ENCODE measurements around the gene DACH1. TPM values are rescaled to one million over a fixed set of nuclear protein-coding genes. Genes with fewer than 3 reads are reported as not detected.

The DACH1 gene
- total RNA-seq, 1 donor from 2014 or later, result 4.9 TPM

GRCh38 chr13:71729441-71729840 lies 137.6 kb downstream of the DACH1 start:
- intact Hi-C loops (cut with DNase I), result no loop called here
- ATAC-seq, result no peak
- no peak for DNase-seq (ENCODE audit: low spot score)

GRCh38 chr13:71727662-71728061 lies 139.3 kb downstream of the DACH1 start:
- ATAC-seq, result no peak
- intact Hi-C loops (cut with DNase I), result no loop called here
- DNase-seq (ENCODE audit: low spot score), result no peak

GRCh38 chr13:71727042-71727441 lies 140.0 kb downstream of the DACH1 start:
- intact Hi-C loops (cut with DNase I), result no loop called here
- DNase-seq (ENCODE audit: low spot score) (no peak), ATAC-seq (no peak)

- ATAC-seq (no peak), DNase-seq (ENCODE audit: low spot score) (no peak)
- intact Hi-C loops (cut with DNase I), result no loop called here
Measured at GRCh38 chr13:71722206-71722605, 144.8 kb downstream of the DACH1 start.

- intact Hi-C loops (cut with DNase I), result no loop called here
- DNase-seq (ENCODE audit: low spot score), result no peak
- ATAC-seq, result no peak
Measured at GRCh38 chr13:71721104-71721503, 145.9 kb downstream of the DACH1 start.

- intact Hi-C loops (cut with DNase I), result no loop called here
- no peak for DNase-seq (ENCODE audit: low spot score)
Measured at GRCh38 chr13:71718931-71719330, 148.1 kb downstream of the DACH1 start.

GRCh38 chr13:71714802-71715375 lies 152.1 kb downstream of the DACH1 start:
- no peak for ATAC-seq

More at GRCh38 chr13:71718931-71719330, 148.1 kb downstream of the DACH1 start:
- no peak for ATAC-seq

GRCh38 chr13:71712988-71713653 lies 153.9 kb downstream of the DACH1 start:
- DNase-seq (ENCODE audit: low spot score), result no peak
- no peak for ATAC-seq
- intact Hi-C loops (cut with DNase I), result no loop called here

More at GRCh38 chr13:71714802-71715375, 152.1 kb downstream of the DACH1 start:
- intact Hi-C loops (cut with DNase I), result no loop called here
- DNase-seq (ENCODE audit: low spot score), result no peak

- ATAC-seq, result no peak
- intact Hi-C loops (cut with DNase I), result no loop called here
- no peak for DNase-seq (ENCODE audit: low spot score)
Measured at GRCh38 chr13:71704656-71705055, 162.3 kb downstream of the DACH1 start.

GRCh38 chr13:71703138-71703537 lies 163.9 kb downstream of the DACH1 start:
- ATAC-seq (no peak), DNase-seq (ENCODE audit: low spot score) (no peak)
- intact Hi-C loops (cut with DNase I), result no loop called here

- intact Hi-C loops (cut with DNase I), result no loop called here
- ATAC-seq (no peak), DNase-seq (ENCODE audit: low spot score) (no peak)
Measured at GRCh38 chr13:71702253-71702652, 164.8 kb downstream of the DACH1 start.

GRCh38 chr13:71701741-71702140 lies 165.3 kb downstream of the DACH1 start:
- intact Hi-C loops (cut with DNase I), result no loop called here
- ATAC-seq, result no peak

GRCh38 chr13:71699342-71699741 lies 167.7 kb downstream of the DACH1 start:
- DNase-seq (ENCODE audit: low spot score), result no peak
- intact Hi-C loops (cut with DNase I), result no loop called here
- no peak for ATAC-seq

More at GRCh38 chr13:71701741-71702140, 165.3 kb downstream of the DACH1 start:
- no peak for DNase-seq (ENCODE audit: low spot score)

GRCh38 chr13:71695662-71696061 lies 171.3 kb downstream of the DACH1 start:
- ATAC-seq (no peak), DNase-seq (ENCODE audit: low spot score) (no peak)
- intact Hi-C loops (cut with DNase I), result no loop called here

- DNase-seq (ENCODE audit: low spot score) (no peak), ATAC-seq (no peak)
- intact Hi-C loops (cut with DNase I), result no loop called here
Measured at GRCh38 chr13:71685072-71685471, 181.9 kb downstream of the DACH1 start.

GRCh38 chr13:71681901-71682613 lies 184.9 kb downstream of the DACH1 start:
- no peak for ATAC-seq
- DNase-seq (ENCODE audit: low spot score), result no peak
- intact Hi-C loops (cut with DNase I), result no loop called here

GRCh38 chr13:71677124-71677523 lies 189.9 kb downstream of the DACH1 start:
- ATAC-seq, result no peak
- no peak for DNase-seq (ENCODE audit: low spot score)

GRCh38 chr13:71672512-71672911 lies 194.5 kb downstream of the DACH1 start:
- no peak for ATAC-seq
- no peak for DNase-seq (ENCODE audit: low spot score)
- intact Hi-C loops (cut with DNase I), result no loop called here

More at GRCh38 chr13:71677124-71677523, 189.9 kb downstream of the DACH1 start:
- intact Hi-C loops (cut with DNase I), result no loop called here

GRCh38 chr13:71663431-71663830 lies 203.6 kb downstream of the DACH1 start:
- intact Hi-C loops (cut with DNase I), result no loop called here
- ATAC-seq, result no peak

GRCh38 chr13:71661921-71662320 lies 205.1 kb downstream of the DACH1 start:
- intact Hi-C loops (cut with DNase I), result no loop called here
- ATAC-seq (no peak), DNase-seq (ENCODE audit: low spot score) (no peak)

More at GRCh38 chr13:71663431-71663830, 203.6 kb downstream of the DACH1 start:
- DNase-seq (ENCODE audit: low spot score), result no peak
